ENCODE measurements around the gene REPIN1.

DNA sequence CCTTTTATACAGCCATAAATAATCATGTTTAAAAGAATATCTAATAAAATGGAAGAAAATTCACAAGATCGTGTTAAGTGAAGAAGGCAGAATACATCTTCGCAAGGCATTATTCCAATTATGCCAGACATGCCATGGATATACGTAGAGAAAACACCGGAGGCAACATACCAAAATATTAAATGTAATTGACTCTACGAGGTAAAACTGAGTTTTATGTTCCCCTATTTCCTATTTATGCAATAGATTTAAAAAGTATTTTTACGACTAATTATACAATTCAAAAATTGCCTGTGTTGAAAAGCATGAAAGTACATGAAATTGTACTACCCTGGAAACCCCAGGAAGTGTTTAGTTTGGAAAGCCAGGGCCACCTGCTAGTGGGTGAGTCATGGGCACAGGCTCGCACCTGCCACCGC lies 936 bp upstream of the REPIN1 start:
- TF ChIP-seq CTCF (IDR thresholded peaks at IDR 0.05; ENCODE audit: low read depth, low read length), result no peak
- TF ChIP-seq EZH2phosphoT487 (IDR thresholded peaks at IDR 0.05; ENCODE audit: low read depth), result no peak

All from OCI-LY3 (cell line).